ENCODE data around the gene GALNT2.

GALNT2 gene

DNA sequence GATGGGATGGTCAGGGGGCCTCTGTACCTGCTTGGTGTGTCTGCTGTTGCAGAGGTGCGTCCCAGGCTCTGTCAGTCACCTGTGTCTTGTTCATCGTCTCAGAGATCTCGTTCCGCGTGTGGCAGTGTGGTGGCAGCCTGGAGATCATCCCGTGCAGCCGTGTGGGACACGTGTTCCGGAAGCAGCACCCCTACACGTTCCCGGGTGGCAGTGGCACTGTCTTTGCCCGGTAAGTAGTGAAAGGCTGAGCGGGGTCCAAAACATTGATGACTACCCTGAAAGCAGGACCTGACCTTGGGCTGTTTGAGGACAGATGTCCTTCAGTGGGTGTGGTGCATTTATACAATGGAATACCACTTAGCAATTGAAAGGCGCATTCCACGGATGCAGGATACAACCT, 188.1 kb downstream of the GALNT2 start:
- Histone ChIP-seq H3K27me3 (ENCODE audit: control insufficient read depth in 1 of 2, insufficient read depth in 2 of 2, low read length in 2 of 2) (no peaks in the 10 kb centered on the region), H3K4me1 (ENCODE audit: insufficient read depth, low read length) (no peaks in the 10 kb centered on the region), H3K36me3 (ENCODE audit: insufficient read depth, low read length) (peaks cover 25% of the 10 kb centered on the region), H3K27ac (ENCODE audit: low read depth, low read length) (no peak overlapping the region), H3K9ac (ENCODE audit: low read length) (no peak overlapping the region), H3K9me3 (ENCODE audit: low read length) (no peaks in the 10 kb centered on the region), H3K4me3 (ENCODE audit: low read depth in 1 of 2, low read length in 2 of 2) (no peak overlapping the region)

- H3K27me3 ChIP-seq (ENCODE audit: control insufficient read depth in 1 of 2, insufficient read depth in 2 of 2, low read length in 2 of 2), result no peaks in the 10 kb centered on the region
- H3K9me3 ChIP-seq (ENCODE audit: low read length), result no peaks in the 10 kb centered on the region
- no peak overlapping the region for H3K27ac ChIP-seq (ENCODE audit: low read depth, low read length)
- peaks cover 20% of the 10 kb centered on the region for H3K36me3 ChIP-seq (ENCODE audit: insufficient read depth, low read length)
- H3K4me3 ChIP-seq (ENCODE audit: low read depth in 1 of 2, low read length in 2 of 2), result no peak overlapping the region
- H3K9ac ChIP-seq (ENCODE audit: low read length), result no peak overlapping the region
- H3K4me1 ChIP-seq (ENCODE audit: insufficient read depth, low read length), result no peaks in the 10 kb centered on the region
These were observed 189.0 kb downstream of the GALNT2 start for GRCh38 chr1:230255991-230256390.

DNA sequence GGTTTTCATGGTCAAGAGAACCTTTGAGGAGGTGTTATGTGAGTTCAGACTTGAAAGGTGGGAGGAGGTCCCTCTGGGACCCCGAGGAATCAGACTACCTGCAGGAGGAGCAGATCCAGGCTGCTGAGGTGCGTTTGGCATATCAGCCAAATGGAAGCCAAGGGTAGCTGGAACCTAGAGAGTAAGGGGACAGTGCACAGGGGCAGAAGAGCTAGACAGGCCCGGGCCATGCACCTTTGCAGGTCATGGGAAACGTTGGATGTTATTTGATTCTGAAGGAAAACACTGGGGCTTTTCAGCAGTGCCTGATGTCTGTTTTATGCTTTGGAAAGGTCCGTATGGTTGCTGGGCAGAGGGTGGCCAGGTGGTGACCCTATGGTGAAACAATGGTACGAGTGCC, 189.9 kb downstream of the GALNT2 start:
- no peak overlapping the region for H3K27ac ChIP-seq (ENCODE audit: low read depth, low read length)
- H3K4me3 ChIP-seq (ENCODE audit: low read depth in 1 of 2, low read length in 2 of 2), result no peak overlapping the region
- H3K4me1 ChIP-seq (ENCODE audit: insufficient read depth, low read length), result no peaks in the 10 kb centered on the region
- no peaks in the 10 kb centered on the region for H3K9me3 ChIP-seq (ENCODE audit: low read length)
- no peaks in the 10 kb centered on the region for H3K27me3 ChIP-seq (ENCODE audit: control insufficient read depth in 1 of 2, insufficient read depth in 2 of 2, low read length in 2 of 2)
- H3K9ac ChIP-seq (ENCODE audit: low read length), result no peak overlapping the region
- peaks cover 16% of the 10 kb centered on the region for H3K36me3 ChIP-seq (ENCODE audit: insufficient read depth, low read length)

DNA sequence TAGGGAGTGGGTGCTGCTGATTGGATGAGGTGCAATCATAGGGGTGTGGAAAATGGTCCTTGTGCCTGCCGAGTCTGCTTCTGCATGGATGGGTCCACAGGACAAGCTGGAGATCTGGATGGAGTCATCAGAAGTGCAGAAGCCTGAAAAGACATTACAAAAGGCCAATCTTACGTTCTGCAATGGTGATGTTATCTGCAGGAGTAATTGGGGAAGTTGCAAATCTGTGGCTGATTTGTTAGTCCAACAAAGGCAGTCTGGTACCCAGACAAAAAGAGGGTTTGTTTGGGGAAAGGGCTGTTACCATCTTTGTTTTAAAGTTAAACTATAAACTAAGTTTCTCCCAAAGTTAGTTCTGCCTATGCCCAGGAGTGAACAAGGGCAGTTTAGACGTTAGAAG, 192.6 kb downstream of the GALNT2 start:
- Histone ChIP-seq H3K36me3 (ENCODE audit: insufficient read depth, low read length) (peaks cover 34% of the 10 kb centered on the region), H3K4me1 (ENCODE audit: insufficient read depth, low read length) (no peaks in the 10 kb centered on the region), H3K27ac (ENCODE audit: low read depth, low read length) (no peak overlapping the region)

GRCh38 chr1:230260831-230261230, 193.8 kb downstream of the GALNT2 start:
- H3K36me3 ChIP-seq (ENCODE audit: insufficient read depth, low read length), result peaks cover 25% of the 10 kb centered on the region
- H3K9ac ChIP-seq (ENCODE audit: low read length), result no peak overlapping the region
- H3K4me1 ChIP-seq (ENCODE audit: insufficient read depth, low read length), result no peaks in the 10 kb centered on the region
- H3K27ac ChIP-seq (ENCODE audit: low read depth, low read length), result no peak overlapping the region
- no peaks in the 10 kb centered on the region for H3K27me3 ChIP-seq (ENCODE audit: control insufficient read depth in 1 of 2, insufficient read depth in 2 of 2, low read length in 2 of 2)
- H3K9me3 ChIP-seq (ENCODE audit: low read length), result no peaks in the 10 kb centered on the region
- no peak overlapping the region for H3K4me3 ChIP-seq (ENCODE audit: low read depth in 1 of 2, low read length in 2 of 2)

More for the DNA sequence above, 192.6 kb downstream of the GALNT2 start:
- no peak overlapping the region for H3K9ac ChIP-seq (ENCODE audit: low read length)
- no peaks in the 10 kb centered on the region for H3K9me3 ChIP-seq (ENCODE audit: low read length)
- no peaks in the 10 kb centered on the region for H3K27me3 ChIP-seq (ENCODE audit: control insufficient read depth in 1 of 2, insufficient read depth in 2 of 2, low read length in 2 of 2)
- H3K4me3 ChIP-seq (ENCODE audit: low read depth in 1 of 2, low read length in 2 of 2), result no peak overlapping the region

DNA sequence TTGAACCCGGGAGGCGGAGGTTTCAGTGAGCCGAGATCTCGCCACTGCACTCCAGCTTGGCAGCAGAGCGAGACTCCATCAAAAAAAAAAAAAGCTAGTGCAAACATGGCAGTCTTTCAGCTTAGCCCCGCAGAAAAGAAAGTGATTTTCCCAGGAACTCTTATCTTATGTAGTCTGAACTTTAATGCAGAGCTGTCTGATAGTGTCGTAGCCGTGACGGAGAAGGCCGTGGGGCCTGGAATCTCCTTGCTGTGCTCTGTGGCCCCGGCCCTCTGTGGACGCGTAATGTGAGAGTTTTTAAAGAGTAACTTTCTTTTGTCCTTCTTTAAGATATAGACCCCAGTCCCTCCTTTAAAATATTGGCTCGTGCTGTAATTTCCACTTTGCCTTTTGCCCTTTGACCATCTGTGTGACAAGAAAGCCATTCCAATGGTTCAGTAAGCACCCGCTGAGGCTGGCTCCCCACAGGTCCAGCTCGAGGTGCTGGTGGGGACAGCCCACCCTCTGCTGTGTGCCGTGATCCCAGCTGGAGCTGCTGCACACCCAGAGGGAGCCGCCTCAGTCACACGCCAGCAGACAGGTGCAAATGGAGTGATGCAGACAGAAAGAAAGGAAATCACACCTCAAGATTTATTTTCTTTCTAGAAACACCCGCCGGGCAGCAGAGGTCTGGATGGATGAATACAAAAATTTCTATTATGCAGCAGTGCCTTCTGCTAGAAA, 195.1 kb downstream of the GALNT2 start:
- H3K4me3 ChIP-seq (ENCODE audit: low read depth in 1 of 2, low read length in 2 of 2), result no peak overlapping the region
- no peaks in the 10 kb centered on the region for H3K4me1 ChIP-seq (ENCODE audit: insufficient read depth, low read length)
- H3K36me3 ChIP-seq (ENCODE audit: insufficient read depth, low read length), result peaks cover 24% of the 10 kb centered on the region
- H3K9me3 ChIP-seq (ENCODE audit: low read length), result no peaks in the 10 kb centered on the region
- no peak overlapping the region for H3K27ac ChIP-seq (ENCODE audit: low read depth, low read length)
- no peaks in the 10 kb centered on the region for H3K27me3 ChIP-seq (ENCODE audit: control insufficient read depth in 1 of 2, insufficient read depth in 2 of 2, low read length in 2 of 2)
- no peak overlapping the region for H3K9ac ChIP-seq (ENCODE audit: low read length)

DNA sequence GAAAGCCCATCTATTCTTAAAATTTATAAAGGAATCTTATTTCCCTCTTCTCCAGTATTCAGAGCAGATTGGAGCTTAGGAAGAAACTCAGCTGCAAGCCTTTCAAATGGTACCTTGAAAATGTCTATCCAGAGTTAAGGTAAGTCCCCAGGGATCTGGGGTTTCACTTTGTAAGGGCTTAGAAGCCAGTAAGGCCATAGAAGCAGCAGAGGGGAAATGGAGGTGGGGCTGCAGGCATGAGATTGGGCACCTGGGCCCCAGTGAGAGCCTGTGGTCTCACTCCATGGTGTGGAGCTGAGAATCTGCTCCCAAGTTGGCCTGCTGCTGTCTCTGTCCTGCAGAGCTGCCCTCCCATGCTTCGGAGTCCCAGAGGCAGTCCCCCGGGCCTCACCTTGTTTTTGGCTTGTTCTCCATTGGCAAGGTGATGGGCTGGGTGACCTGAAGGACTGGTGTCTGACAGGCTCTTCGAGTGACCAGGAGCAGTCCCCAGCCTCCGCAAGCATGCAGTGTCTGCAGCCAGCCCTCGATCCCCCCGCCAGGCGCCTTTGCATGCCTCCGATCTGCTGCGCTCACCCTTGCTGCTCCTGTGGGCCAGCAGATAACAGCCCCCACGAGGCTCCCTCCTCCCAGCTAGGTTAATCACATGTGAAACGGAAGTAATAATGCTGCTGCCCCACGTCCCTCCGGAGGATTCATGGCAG, 196.0 kb downstream of the GALNT2 start:
- peaks cover 19% of the 10 kb centered on the region for H3K36me3 ChIP-seq (ENCODE audit: insufficient read depth, low read length)
- H3K9me3 ChIP-seq (ENCODE audit: low read length), result no peaks in the 10 kb centered on the region
- H3K4me1 ChIP-seq (ENCODE audit: insufficient read depth, low read length), result no peaks in the 10 kb centered on the region
- no peak overlapping the region for H3K27ac ChIP-seq (ENCODE audit: low read depth, low read length)
- H3K9ac ChIP-seq (ENCODE audit: low read length), result no peak overlapping the region
- H3K4me3 ChIP-seq (ENCODE audit: low read depth in 1 of 2, low read length in 2 of 2), result no peak overlapping the region
- no peaks in the 10 kb centered on the region for H3K27me3 ChIP-seq (ENCODE audit: control insufficient read depth in 1 of 2, insufficient read depth in 2 of 2, low read length in 2 of 2)

DNA sequence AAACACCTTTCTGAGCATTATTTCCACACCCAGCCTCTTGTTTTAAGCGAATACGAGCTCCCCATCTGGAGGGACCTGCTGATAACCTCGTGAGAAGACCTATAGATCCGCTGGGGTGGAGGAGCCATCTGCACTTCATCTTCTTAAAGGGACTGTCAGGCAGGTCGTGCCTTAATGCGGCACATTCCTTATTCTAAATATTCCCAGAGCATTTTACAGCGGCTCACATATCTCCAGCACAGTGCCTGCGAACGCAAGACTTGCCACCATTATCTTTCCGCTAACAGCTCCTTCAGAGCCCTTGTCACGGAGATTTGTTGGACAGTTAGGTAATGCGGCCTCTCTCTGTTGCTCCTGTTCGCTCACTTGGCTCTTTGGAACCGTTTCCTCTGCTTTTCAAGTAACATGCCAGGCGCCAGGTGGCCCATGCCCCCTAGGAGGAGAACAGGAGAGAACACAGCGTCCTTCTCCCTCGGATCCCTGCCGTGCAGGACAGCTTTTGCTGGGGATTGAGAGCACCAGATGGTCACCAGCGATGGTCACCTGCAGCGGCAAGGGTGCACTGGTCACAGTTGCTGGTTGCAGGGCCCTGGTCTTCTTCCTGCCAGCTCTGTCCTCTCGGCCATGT, 196.6 kb downstream of the GALNT2 start:
- peaks cover 19% of the 10 kb centered on the region for H3K36me3 ChIP-seq (ENCODE audit: insufficient read depth, low read length)

DNA sequence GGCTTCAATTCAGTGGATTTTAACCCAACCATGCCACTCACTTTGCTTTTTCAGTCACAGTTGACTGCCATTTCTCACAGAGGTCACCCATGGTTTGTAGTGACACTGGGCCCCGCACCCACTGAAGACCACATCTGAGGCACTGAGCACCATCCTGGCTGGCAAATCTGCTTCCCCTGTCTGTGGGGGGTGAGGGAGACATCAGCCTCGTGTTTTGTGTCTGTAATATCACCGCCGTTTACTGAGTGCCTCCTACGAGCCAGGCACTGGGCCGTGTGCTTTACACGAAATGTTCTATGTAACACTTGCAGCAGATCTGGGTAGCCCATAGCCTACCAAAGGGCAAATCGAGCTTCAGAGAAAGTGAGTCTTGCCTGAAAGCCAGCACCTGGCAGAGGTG, 197.3 kb downstream of the GALNT2 start:
- Histone ChIP-seq H3K9me3 (ENCODE audit: low read length) (no peaks in the 10 kb centered on the region), H3K27ac (ENCODE audit: low read depth, low read length) (no peak overlapping the region), H3K4me1 (ENCODE audit: insufficient read depth, low read length) (peaks cover 5% of the 10 kb centered on the region), H3K36me3 (ENCODE audit: insufficient read depth, low read length) (peaks cover 19% of the 10 kb centered on the region), H3K4me3 (ENCODE audit: low read depth in 1 of 2, low read length in 2 of 2) (no peak overlapping the region), H3K9ac (ENCODE audit: low read length) (no peak overlapping the region), H3K27me3 (ENCODE audit: control insufficient read depth in 1 of 2, insufficient read depth in 2 of 2, low read length in 2 of 2) (no peaks in the 10 kb centered on the region)

More for the DNA sequence above, 196.6 kb downstream of the GALNT2 start:
- H3K9me3 ChIP-seq (ENCODE audit: low read length), result no peaks in the 10 kb centered on the region
- H3K9ac ChIP-seq (ENCODE audit: low read length), result no peak overlapping the region
- no peak overlapping the region for H3K4me3 ChIP-seq (ENCODE audit: low read depth in 1 of 2, low read length in 2 of 2)
- no peaks in the 10 kb centered on the region for H3K27me3 ChIP-seq (ENCODE audit: control insufficient read depth in 1 of 2, insufficient read depth in 2 of 2, low read length in 2 of 2)
- no peak overlapping the region for H3K27ac ChIP-seq (ENCODE audit: low read depth, low read length)
- peaks cover 3% of the 10 kb centered on the region for H3K4me1 ChIP-seq (ENCODE audit: insufficient read depth, low read length)

- H3K9ac ChIP-seq (ENCODE audit: low read length), result no peak overlapping the region
- no peaks in the 10 kb centered on the region for H3K27me3 ChIP-seq (ENCODE audit: control insufficient read depth in 1 of 2, insufficient read depth in 2 of 2, low read length in 2 of 2)
- no peak overlapping the region for H3K27ac ChIP-seq (ENCODE audit: low read depth, low read length)
- peaks cover 19% of the 10 kb centered on the region for H3K36me3 ChIP-seq (ENCODE audit: insufficient read depth, low read length)
- peaks cover 8% of the 10 kb centered on the region for H3K4me1 ChIP-seq (ENCODE audit: insufficient read depth, low read length)
- no peak overlapping the region for H3K4me3 ChIP-seq (ENCODE audit: low read depth in 1 of 2, low read length in 2 of 2)
- no peaks in the 10 kb centered on the region for H3K9me3 ChIP-seq (ENCODE audit: low read length)
These were observed 198.4 kb downstream of the GALNT2 start for GRCh38 chr1:230265200-230266115.

DNA sequence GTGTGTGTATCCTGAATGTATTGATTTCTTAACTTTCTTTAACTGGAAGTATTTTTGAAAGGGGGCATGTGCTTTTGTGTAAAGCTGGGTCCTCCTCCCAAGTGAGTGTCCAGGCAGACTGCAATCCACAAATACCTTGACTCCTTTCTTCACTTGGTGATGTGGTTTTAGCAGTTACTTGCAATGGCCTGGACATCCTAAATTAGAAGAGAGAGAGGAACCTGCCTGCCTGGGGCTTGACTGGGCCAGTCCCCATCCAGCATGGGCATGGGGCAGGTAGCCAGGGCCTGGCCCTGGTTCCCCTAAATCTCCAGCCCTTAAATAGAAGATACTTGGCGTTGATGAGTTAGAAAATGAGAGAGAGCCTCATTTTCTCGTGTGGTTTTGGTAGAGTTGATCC, 199.4 kb downstream of the GALNT2 start:
- Histone ChIP-seq H3K27me3 (ENCODE audit: control insufficient read depth in 1 of 2, insufficient read depth in 2 of 2, low read length in 2 of 2) (no peaks in the 10 kb centered on the region), H3K9me3 (ENCODE audit: low read length) (no peaks in the 10 kb centered on the region), H3K9ac (ENCODE audit: low read length) (no peak overlapping the region), H3K4me1 (ENCODE audit: insufficient read depth, low read length) (peaks cover 13% of the 10 kb centered on the region), H3K4me3 (ENCODE audit: low read depth in 1 of 2, low read length in 2 of 2) (no peak overlapping the region), H3K27ac (ENCODE audit: low read depth, low read length) (no peak overlapping the region), H3K36me3 (ENCODE audit: insufficient read depth, low read length) (peaks cover 19% of the 10 kb centered on the region)
